Stimulated activated CD4-positive, alpha-beta T cell treated with anti-CD3 and anti-CD28 coated beads, TNF-alpha, amount 100 ng/mL, for 4 hours (primary cell): Measurements from ENCODE around the gene ATG4D.
A peak's percentile ranks its signal among the peaks of the same experiment; 100 is the strongest.
"Not testable (repeated sequence)": the region's sequence is repeated elsewhere in the genome, so short reads cannot be mapped to it uniquely, and the experiment has no call there.

Source experiments
- DNase-seq, 3 experiments: peaks; one replicate each; pipeline ENCODE4 v3.0.0-alpha.2; 2020; ENCODE audit warnings: low read depth in 3 of 3

Gene ATG4D

DNA sequence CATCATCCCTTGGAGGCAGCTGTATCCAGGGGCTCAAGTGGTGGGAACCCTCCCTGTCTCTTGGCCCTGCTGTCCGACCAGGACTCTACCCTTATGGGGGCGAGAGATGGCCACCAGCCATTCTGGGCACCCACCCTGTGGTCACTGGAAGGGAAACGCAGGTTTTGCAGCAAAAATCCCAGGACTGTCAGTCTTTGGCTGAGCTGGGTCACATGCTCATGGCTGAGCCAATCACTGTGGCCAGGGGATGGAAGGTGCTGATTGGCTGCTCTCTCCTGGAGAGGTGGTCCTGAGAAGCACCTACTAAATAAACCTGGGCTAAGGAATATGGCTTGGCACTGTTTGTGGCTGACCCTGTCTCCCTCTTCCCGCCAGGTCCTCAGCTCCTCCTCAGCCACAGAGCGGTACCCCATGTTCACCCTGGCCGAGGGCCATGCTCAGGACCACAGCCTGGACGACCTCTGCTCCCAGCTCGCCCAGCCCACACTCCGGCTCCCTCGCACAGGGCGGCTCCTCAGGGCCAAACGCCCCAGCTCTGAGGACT lies 8.9 kb downstream of the ATG4D start:
- no peak for DNase-seq

- DNase-seq: no peak
These were observed 9.5 kb downstream of the ATG4D start for GRCh38 chr19:10553087-10553667.

GRCh38 chr19:10553943-10554381 lies 10.3 kb downstream of the ATG4D start:
- DNase-seq: no peak

GRCh38 chr19:10554760-10555609 lies 11.3 kb downstream of the ATG4D start:
- DNase-seq: no peak

GRCh38 chr19:10555610-10555973 lies 11.9 kb downstream of the ATG4D start:
- DNase-seq: no peak

GRCh38 chr19:10557603-10558197 lies 14.0 kb downstream of the ATG4D start:
- DNase-seq: no peak

DNA sequence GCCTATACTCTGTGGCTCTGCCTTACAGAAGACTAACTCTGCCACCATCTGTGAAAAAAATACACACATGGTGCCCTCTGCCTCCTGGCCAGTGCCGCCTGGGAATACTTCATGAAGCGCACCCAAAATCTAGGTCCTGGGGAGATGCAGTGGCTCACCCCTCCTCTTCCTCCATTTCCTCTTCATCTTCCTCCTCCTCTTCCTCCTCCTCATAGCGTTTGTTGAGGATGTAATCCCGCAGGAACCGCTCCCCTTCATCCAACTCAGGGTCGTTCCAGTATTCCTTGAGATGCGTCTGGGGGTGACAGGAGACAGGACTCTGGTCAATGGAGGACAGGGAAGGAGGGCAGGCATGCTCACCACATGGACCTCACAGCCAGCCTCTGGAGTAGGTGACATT lies 16.4 kb downstream of the ATG4D start:
- no peak for DNase-seq

GRCh38 chr19:10562609-10563008 lies 18.9 kb downstream of the ATG4D start:
- DNase-seq: no peak

GRCh38 chr19:10565028-10565566 lies 21.4 kb downstream of the ATG4D start:
- DNase-seq: peak in 1 of 3 experiments; percentile 42

DNA sequence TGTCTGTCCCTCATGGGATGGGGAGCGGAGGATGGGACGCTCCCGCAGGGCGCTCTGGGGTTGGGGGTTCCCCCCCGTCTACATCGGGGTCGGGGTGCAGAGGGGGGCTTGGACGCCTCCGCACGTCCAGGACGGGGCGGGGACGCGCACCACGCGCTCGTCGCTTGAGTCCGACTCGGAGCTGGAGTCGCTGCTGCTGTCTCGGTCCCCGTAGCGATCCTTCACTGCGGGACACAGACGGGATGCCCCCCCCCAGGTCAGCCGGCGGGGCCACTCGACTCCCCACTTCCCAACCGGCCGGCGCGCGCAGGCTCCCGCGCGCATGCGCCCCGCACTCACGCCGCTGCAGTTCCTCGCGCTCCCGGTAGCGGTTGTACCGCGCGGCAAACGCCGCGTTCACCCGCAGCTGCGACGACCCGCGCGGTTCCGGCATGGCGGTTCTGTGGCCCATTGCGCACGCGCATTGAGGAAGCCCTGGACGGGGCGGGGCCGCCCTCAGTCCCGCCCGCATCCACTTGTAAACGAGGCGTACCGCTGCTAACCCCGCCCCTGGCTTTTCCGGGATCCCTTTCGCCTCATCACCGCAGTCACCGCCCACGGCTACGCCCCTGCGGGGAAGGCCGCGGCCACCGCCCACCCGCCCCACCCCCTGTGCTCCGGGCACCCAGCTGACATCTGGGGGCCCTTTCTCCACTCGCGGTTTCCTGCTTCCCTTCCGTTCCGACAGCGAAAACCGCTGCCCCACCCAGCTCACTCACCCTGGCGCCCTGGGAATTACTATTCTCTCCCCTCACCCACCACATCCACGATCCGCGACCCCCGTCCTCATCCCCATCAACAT lies 22.1 kb downstream of the ATG4D start, which contains the start of gene KRI1:
KRI1 (minus strand) TSS at position 444 of the 841 bp plus-strand sequence; CDS start at position 433, 11 bp downstream.
- peak; percentile 97 to 98 (median 97) for DNase-seq

DNA sequence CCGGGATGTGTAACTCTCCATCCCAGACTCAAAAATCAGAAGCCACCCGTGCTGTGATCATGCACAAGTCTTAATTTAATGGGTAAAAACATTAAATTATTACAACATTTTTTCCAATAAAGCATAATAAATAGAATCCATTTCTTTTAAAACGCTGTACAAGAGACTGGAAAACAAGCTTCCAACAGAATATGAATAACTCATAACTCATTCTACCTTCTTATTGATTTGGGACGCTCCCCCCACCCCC lies 22.6 kb downstream of the ATG4D start:
- no peak for DNase-seq

DNA sequence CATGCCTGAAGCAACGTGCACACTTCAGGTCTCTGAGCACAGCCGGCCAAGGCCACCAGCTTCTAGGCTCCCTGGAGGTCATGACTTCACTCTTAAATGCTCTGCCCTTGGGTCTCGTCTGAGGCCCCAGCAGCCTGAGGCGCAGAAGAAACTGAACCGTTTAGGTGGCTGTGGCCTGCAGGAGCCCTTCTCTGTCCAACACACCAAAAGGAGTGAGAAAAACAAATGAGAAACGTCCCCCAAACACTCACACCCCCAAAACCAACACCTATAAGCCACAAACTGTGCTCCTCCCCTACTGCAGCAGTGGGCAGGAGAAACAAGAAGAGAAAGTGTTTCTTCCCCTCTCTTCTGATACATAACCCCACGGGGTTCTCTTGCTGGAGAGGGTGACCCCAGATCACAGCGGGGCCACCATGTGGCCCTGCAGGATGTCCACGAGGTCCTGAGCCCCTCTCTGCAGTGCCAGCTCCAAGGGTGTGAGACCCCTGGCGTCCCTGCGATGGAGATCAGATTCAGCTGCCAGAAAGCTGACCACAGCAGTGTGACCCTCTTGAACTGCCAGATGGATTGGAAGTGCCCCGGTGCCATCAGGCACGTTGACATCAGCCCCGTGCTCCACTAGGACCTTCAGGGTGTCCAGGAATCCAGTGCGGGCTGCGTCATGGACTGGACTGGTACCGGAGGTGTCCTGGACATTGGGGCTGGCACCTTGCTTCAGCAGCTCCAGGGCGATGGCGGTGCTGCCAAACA lies 23.1 kb downstream of the ATG4D start:
- DNase-seq: no peak

DNA sequence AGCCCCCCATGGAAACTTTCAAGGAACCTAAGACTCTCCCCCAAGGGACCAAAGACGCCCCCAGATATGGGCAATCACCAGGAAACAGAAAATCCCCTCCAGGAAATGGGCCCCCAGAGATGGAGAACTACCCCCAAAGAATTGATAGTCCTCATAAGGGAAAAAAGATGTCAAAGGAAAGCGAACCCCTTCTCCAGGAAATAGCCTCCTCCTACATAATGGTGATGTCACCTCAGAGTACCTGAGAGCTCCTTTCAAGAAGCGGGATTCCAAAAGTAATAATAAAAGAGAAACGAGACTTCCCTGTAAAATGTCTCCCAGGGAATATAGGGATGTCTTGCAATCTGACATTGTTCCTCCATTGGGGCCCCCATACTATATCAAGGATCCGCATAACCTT lies 24.0 kb downstream of the ATG4D start:
- DNase-seq: no peak

DNA sequence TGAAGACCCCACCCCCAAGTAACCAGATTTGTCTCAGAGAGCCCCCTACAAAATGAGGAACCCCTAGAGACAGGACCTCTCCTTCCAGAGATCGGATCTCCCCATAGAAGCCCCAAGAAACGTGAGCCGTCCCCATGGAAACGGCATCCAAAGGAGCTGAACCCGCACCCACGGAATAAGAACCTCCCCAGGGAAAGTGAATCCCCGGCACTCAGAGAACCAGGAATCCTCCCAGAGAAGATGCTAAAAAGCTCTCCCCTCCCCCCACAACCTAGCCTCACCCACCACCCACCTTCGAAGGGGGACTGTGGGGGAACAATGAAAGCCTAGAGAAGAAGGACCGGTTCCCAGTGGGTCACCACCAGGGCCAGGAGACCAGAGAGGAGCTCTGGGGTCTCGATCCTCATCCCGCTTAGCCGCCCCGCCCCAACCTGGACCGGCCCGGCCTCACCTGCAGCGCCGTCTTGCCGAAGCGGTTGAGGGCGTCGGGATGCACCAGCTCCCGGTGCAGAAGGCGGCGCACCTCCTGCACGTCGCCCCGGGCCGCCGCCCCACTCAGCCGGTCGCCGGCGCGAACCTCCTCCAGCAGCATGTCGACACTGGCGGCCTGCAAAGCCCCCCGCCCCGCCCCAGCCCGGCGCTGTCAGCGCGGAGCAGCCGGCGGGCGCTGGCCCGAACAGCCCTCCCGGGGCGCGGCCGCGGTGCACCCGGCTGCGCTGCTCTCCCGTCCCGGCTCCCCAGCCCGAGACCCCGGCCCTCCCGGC lies 24.5 kb downstream of the ATG4D start:
- no peak for DNase-seq

DNA sequence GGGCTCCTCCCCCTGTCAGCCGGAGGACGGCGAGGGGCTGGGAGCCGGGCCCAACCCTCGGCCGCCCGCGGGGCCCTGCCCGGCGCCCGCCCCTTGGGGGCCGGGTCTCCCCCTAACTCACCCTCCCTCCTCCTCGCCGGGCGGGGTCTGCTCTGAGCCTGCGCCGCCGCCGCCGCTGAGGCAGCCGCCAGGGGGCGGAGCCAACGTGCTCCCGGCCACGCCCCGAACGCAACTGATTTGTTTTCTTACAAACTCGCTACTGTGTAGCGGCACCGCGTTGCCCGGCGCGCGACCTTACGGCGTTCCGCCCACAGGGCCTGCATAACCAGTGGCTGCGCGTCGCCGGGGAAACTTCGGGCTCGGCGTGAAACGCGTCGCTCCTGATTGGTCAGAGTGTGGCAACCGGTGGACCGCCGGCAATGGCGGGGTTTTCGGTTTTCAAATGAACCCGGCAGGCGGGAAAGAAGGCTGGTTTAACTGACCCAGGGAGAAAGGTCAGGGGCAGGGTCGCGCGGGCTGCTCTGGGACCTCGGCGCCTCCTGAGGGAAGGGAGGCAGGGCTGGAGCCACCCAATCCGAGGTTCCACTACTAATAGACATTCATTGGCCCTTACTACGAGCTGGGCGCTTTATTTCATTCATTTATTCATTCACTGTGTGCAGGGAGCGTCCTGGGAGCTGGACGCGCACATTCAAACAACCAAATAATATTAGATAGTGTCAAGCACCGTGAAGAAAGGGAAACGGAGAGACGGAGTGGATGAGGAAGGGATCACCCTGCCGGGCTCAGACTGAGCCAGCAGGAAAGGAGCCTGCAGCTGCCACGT lies 25.3 kb downstream of the ATG4D start, which contains the start of gene CDKN2D:
CDKN2D (minus strand) TSS at position 154 of the 826 bp plus-strand sequence. CDS start 326 bp downstream, outside the sequence.
- peak; percentile 98 to 100 (median 99) for DNase-seq

DNA sequence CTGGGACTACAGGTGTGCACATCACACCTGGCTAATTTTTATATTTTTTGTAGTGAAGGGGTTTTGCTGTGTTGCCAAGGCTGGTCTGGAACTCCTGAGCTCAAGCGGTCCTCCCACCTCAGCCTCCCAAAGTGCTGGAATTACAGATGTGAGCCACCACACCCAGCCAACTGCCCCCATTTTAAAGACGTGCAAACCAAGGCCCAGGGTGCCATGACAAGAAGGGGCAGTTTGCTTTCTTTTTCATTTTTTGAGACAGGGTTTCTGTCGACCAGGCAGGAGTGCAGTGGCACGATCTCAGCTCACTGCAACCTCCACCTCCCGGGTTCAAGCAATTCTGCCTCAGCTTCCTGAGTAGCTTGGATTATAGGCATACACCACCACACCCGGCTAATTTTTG lies 30.1 kb downstream of the ATG4D start:
- DNase-seq: not testable (repeated sequence)

- DNase-seq: no peak
These were observed 30.8 kb downstream of the ATG4D start for GRCh38 chr19:10574462-10574861.

GRCh38 chr19:10575011-10575716 lies 31.5 kb downstream of the ATG4D start:
- no peak for DNase-seq
